A549 (cell line): ENCODE data around the gene TMEM183A. TPM values are rescaled to one million over a fixed set of nuclear protein-coding genes. Genes with fewer than 3 reads are reported as not detected.
"Not testable (repeated sequence)": the region's sequence is repeated elsewhere in the genome, so short reads cannot be mapped to it uniquely, and the experiment has no call there.

Source experiments
- ATAC-seq, 2 experiments: fragments of 200-7000 bp in 1 of 2; fragments of >200 bp in 1 of 2; cut with Nextera tagmentation in 1 of 2; cut with Tn5 transposase in 1 of 2; 3 replicates each; pipeline versions ENCODE4 v1.8.0 to v1.9.1; 2018 to 2020; ENCODE audit warnings: mild to moderate bottlenecking in 1 of 2, moderate library complexity in 1 of 2
- CTCF ChIA-PET: fragments of 300-600 bp; sonication (Branson Sonifier 250); formaldehyde crosslinking; extraction: SDS; loops from one replicate; lab custom pipeline; 2021; ENCODE audit warnings: antibody characterized with exemption, inconsistent platforms; lab: Yijun Ruan, JAX
- POLR2A ChIA-PET: fragments of 350-600 bp; formaldehyde crosslinking; extraction: SDS; loops from one replicate; lab custom pipeline; 2021; ENCODE audit warnings: antibody characterized with exemption, inconsistent platforms; lab: Yijun Ruan, JAX
- DNase-seq, 2 experiments: peaks; one replicate each; pipeline versions ENCODE4 v3.0.0 to v3.0.0-alpha.2; 2011 to 2016; ENCODE audit warnings: low read depth in 1 of 2, low spot score in 1 of 2
- FAIRE-seq: peaks from 2 replicates; lab custom pipeline; 2011; peaks lifted over from hg19 to GRCh38; lab: Jason Lieb, UNC
- H3K27ac ChIP-seq, 2 experiments: fragments of >200 bp; sonication (Bioruptor Twin); formaldehyde crosslinking; 3 replicates each; pipeline ENCODE4 v1.5.1; 2016 to 2017
- H3K4me1 ChIP-seq: fragments of >200 bp; sonication (Bioruptor Twin); formaldehyde crosslinking; 3 replicates; pipeline ENCODE4 v1.6.1; 2016
- H3K4me2 ChIP-seq: fragments of >200 bp; sonication (Bioruptor Twin); formaldehyde crosslinking; 3 replicates; pipeline ENCODE4 v1.6.1; 2016
- H3K4me3 ChIP-seq: fragments of >200 bp; sonication (Bioruptor Twin); formaldehyde crosslinking; 3 replicates; pipeline ENCODE4 v1.5.1; 2016
- H3K9me3 ChIP-seq: fragments of >200 bp; sonication (Bioruptor Twin); formaldehyde crosslinking; 3 replicates; pipeline ENCODE4 v1.6.1; 2016
- CBX8 ChIP-seq: fragments of 200-600 bp; sonication (generic); IDR thresholded peaks from 2 replicates; pipeline ENCODE4 v1.6.1; 2016
- CHD4 ChIP-seq: fragments of 200-600 bp; sonication (generic); IDR thresholded peaks from 2 replicates; pipeline ENCODE4 v1.6.1; 2016; ENCODE audit warnings: antibody characterized with exemption, mild to moderate bottlenecking, borderline replicate concordance
- ESRRA ChIP-seq: fragments of 150-350 bp; IDR thresholded peaks from 2 replicates; pipeline ENCODE4 v1.6.1; 2014; ENCODE audit warnings: mild to moderate bottlenecking, low read length, borderline replicate concordance
- FOXS1 ChIP-seq: fragments of 250-450 bp; sonication (Bioruptor Pico); IDR thresholded peaks from 2 replicates; pipeline ENCODE4 v1.5.0; 2020; ENCODE audit warnings: mild to moderate bottlenecking, moderate library complexity
- GATA3 ChIP-seq: IDR thresholded peaks from 2 replicates; pipeline ENCODE4 v1.6.1; 2012; ENCODE audit warnings: borderline replicate concordance
- HOXB5 ChIP-seq: fragments of 250-450 bp; sonication (Bioruptor Pico); IDR thresholded peaks from 2 replicates; pipeline ENCODE4 v1.5.0; 2020; ENCODE audit warnings: mild to moderate bottlenecking, moderate library complexity
- JUN ChIP-seq, 2 experiments: fragments of >200 bp; sonication (Bioruptor Twin); formaldehyde crosslinking; IDR thresholded peaks; 2 replicates in 1 of 2; 3 replicates in 1 of 2; pipeline ENCODE4 v1.6.1; 2016 to 2017
- JUNB ChIP-seq: fragments of >200 bp; sonication (Bioruptor Twin); formaldehyde crosslinking; IDR thresholded peaks from 2 replicates; pipeline ENCODE4 v1.6.1; 2016
- NPAS2 ChIP-seq: fragments of 250-450 bp; sonication (Bioruptor Pico); IDR thresholded peaks from 2 replicates; pipeline ENCODE4 v1.8.0; 2022; ENCODE audit warnings: mild to moderate bottlenecking, moderate library complexity, borderline replicate concordance
- POLR2AphosphoS2 ChIP-seq: conservative IDR thresholded peaks from 2 replicates; pipeline ENCODE4 v1.6.1; 2012; ENCODE audit warnings: low read length, improper control_type of control experiment, inconsistent platforms
- RAD21 ChIP-seq, 2 experiments: fragments of >200 bp in 1 of 2; sonication (Bioruptor Twin) in 1 of 2; formaldehyde crosslinking in 1 of 2; IDR thresholded peaks in 1 of 2; conservative IDR thresholded peaks in 1 of 2; 2 replicates in 1 of 2; 3 replicates in 1 of 2; pipeline ENCODE4 v1.6.1; 2012 to 2018; ENCODE audit warnings: inconsistent platforms in 1 of 2
- SREBF2 ChIP-seq: fragments of 450-650 bp; IDR thresholded peaks from 2 replicates; pipeline ENCODE4 v1.6.1; 2014; ENCODE audit warnings: mild to moderate bottlenecking, moderate library complexity
- TFCP2L1 ChIP-seq: fragments of 250-450 bp; sonication (Bioruptor Pico); IDR thresholded peaks from 2 replicates; pipeline ENCODE4 v1.5.0; 2021; ENCODE audit warnings: mild to moderate bottlenecking
- TP53 ChIP-seq: fragments of 250-450 bp; sonication (Bioruptor Pico); IDR thresholded peaks from 2 replicates; pipeline ENCODE4 v1.5.0; 2021; ENCODE audit warnings: mild to moderate bottlenecking, moderate library complexity
- ZNF302 ChIP-seq: fragments of 250-450 bp; sonication (Bioruptor Pico); IDR thresholded peaks from 2 replicates; pipeline ENCODE4 v1.9.0; 2021; ENCODE audit warnings: inconsistent platforms, mild to moderate bottlenecking, moderate library complexity
- ZSCAN20 ChIP-seq: fragments of 250-450 bp; sonication (Bioruptor Pico); IDR thresholded peaks from 2 replicates; pipeline ENCODE4 v1.8.0; 2022; ENCODE audit warnings: mild to moderate bottlenecking, moderate library complexity
- WGBS: methylation state at CpG from one replicate; pipeline ENCODE4 v1.1.6; 2017; ENCODE audit errors: missing lambda C conversion rate; 5-methylcytosine and 5-hydroxymethylcytosine counted together
- polyA plus RNA-seq, 4 experiments: library from polyadenylated mRNA; depleted of rRNA in 3 of 4; stranded (reverse); fragments of >200 nt; fragmentation: RNase III in 1 of 4; extraction: RNeasy Plus Mini Kit Qiagen cat#74134 plus additional on column Dnase treatment in 1 of 4; gene quantifications; 2 replicates in 3 of 4; 3 replicates in 1 of 4; pipeline ENCODE4 v1.2.3, GENCODE V29; 2011 to 2017
- TF ChIP-seq, protein P1 (sequence below): IDR thresholded peaks from 2 replicates; pipeline ENCODE4 v1.6.1; 2012
- TF ChIP-seq, protein P2 (sequence below): fragments of 450-650 bp; IDR thresholded peaks from 2 replicates; pipeline ENCODE4 v1.6.1; 2014; ENCODE audit warnings: antibody characterized with exemption
- TF ChIP-seq, protein P3 (sequence below): fragments of 200-600 bp; sonication (generic); IDR thresholded peaks from 2 replicates; pipeline ENCODE4 v1.6.1; 2016; ENCODE audit warnings: antibody characterized with exemption, mild to moderate bottlenecking, moderate library complexity

The TMEM183A gene
- polyA plus RNA-seq, 2 of the 4 experiments (the other 2 are of a cell fraction) = 48.4 to 114 TPM

DNA sequence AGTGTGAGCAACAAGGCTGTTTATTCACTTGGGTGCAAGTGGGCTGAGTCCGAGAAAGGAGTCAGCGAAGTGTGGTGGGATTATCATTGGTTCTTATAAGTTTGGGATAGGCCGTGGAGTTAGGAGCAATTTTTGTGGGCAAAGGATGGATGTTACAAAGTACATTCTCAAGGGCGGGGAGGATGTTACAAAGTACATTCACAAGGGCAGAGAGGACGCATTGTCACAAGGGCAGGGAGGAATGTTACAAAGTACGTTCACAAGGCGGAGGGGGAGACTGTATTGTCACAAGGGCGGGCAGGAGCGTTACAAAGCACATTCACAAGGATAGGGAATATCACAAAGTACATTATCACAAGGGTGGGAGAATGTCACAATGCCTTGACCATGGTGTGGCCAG is 5.2 kb upstream of the TMEM183A start:
- no peak for TF ChIP-seq RAD21 (conservative IDR thresholded peaks at IDR 0.05 in 1 of 2, IDR thresholded peaks at IDR 0.05 in 1 of 2)
- TF ChIP-seq, protein P1, sequence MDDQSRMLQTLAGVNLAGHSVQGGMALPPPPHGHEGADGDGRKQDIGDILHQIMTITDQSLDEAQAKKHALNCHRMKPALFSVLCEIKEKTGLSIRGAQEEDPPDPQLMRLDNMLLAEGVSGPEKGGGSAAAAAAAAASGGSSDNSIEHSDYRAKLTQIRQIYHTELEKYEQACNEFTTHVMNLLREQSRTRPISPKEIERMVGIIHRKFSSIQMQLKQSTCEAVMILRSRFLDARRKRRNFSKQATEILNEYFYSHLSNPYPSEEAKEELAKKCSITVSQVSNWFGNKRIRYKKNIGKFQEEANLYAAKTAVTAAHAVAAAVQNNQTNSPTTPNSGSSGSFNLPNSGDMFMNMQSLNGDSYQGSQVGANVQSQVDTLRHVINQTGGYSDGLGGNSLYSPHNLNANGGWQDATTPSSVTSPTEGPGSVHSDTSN = no peak
- H3K4me3 ChIP-seq = no peak overlapping the region
- DNase-seq (no peak), FAIRE-seq (no peak), ATAC-seq (no peak)
- H3K4me1 ChIP-seq = peaks cover 6% of the 10 kb centered on the region
- no peak overlapping the region for H3K27ac ChIP-seq
- WGBS = 91% methylated on average over 9 of the region's 9 CpGs
- ChIA-PET POLR2A (no interaction called here), CTCF (interaction anchor here (0.9 kb wide), 1 partner anchor 37 kb away, joined by 4 read pairs; no protein-coding TSS in a partner anchor)
- no peak overlapping the region for H3K4me2 ChIP-seq
- no peaks in the 10 kb centered on the region for H3K9me3 ChIP-seq

DNA sequence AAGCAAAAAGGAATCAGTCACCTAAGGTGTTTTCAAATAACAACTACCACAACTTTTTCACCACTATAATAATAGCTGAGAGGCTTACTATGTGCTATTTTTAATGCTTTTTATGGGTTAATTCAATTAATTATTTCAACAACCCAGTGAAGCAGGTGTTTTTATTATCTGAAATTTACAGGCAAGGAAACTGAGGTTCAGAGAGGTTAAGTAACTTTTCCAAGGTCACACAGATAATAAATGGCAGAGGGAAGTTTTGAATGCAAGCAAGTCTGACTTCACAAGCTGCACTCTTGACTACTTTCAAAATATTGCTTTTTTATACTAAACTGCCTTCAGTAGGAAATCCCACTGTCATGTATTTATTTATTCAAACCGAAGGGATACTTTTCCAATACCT is 4.2 kb upstream of the TMEM183A start:
- CTCF ChIA-PET = no interaction called here
- POLR2A ChIA-PET = no interaction called here
- no peak for FAIRE-seq

DNA sequence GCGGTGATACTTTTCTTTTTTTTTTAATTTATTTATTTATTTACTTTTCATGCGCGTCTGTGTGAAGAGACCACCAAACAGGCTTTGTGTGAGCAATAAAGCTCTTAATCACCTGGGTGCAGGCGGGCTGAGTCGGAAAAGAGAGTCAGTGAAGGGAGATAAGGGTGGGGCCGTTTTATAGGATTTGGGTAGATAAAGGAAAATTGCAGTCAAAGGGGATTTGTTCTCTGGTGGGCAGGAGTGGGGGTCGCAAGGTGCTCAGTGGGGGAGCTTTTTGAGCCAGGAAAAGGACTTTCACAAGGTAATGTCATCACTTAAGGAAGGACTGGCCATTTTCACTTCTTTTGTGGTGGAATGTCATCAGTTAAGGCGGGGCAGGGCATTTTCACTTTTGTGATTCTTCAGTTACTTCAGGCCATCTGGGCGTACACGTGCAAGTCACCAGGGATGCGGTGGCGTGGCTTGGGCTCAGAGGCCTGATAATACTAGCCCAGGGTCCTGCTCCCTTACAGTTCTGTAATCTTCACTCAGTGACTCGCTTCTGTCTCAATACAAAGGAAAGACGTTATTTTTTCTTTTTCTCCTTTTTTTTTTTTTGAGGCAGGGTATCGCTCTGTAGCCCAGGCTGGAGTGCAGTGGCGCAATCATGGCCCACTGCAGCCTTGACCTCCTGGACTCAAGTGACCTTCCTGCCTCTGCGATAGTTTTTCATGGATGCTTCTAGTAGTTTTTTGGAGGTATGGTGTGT is 1.6 kb upstream of the TMEM183A start:
- not testable (repeated sequence) for ATAC-seq, FAIRE-seq, H3K9me3 ChIP-seq
- POLR2A ChIA-PET = interaction anchor here (1.1 to 2.0 kb wide), 2 partner anchors 16 to 30 kb away, joined by 3 to 13 read pairs; no protein-coding TSS in a partner anchor
- 95% methylated on average over 17 of the region's 17 CpGs for WGBS
- peaks cover 13% of the 10 kb centered on the region for H3K4me1 ChIP-seq
- CTCF ChIA-PET = interaction anchor here (0.6 to 3.7 kb wide), 6 partner anchors 8 to 435 kb away, joined by 3 to 20 read pairs (median 4); no protein-coding TSS in a partner anchor
- H3K27ac ChIP-seq = peak overlapping the region; percentile 96 to 100; a peak in 4 of 6 replicates
- H3K4me3 ChIP-seq = peak overlapping the region; percentile 95; the same call in 1 of the 3 replicates
- DNase-seq = peak in 1 of 2 experiments; percentile 16
- peak overlapping the region; percentile 88 for H3K4me2 ChIP-seq

More for the DNA sequence above, 4.2 kb upstream of the TMEM183A start:
- 51% methylated on average over 1 of the region's 1 CpG for WGBS
- Histone ChIP-seq H3K9me3 (no peaks in the 10 kb centered on the region), H3K4me3 (no peak overlapping the region), H3K4me1 (peaks cover 6% of the 10 kb centered on the region), H3K4me2 (no peak overlapping the region), H3K27ac (no peak overlapping the region; a peak in 1 of 6 replicates)
- TF ChIP-seq ZSCAN20 (no peak), GATA3 (no peak)
- no peak for DNase-seq
- ATAC-seq = no peak

DNA sequence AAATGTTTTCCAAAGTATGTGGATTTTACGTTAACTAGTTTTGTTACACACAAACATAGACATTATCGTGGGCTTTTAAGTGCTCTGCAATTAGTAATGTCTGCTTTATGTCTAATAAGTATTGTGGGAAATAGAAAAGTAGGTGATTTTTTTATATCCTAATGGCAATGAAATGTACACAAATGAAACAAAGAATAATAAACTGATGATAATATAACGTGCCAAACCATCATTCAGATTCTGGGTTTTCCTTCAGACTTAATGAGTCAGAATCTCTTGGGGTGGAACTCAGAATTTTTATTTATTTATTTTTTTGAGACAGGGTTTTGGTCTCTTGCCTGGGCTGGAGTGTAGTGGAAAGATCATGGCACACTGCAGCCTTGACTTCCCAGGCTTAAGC is 2.0 kb downstream of the TMEM183A start:
- ChIA-PET CTCF (interaction anchor here (0.8 to 1.5 kb wide), 2 partner anchors 13 to 30 kb away, joined by 3 to 7 read pairs; no protein-coding TSS in a partner anchor), POLR2A (no interaction called here)
- WGBS = 92% methylated on average over 3 of the region's 3 CpGs
- Histone ChIP-seq H3K27ac (no peak overlapping the region), H3K4me1 (peaks cover 13% of the 10 kb centered on the region), H3K4me2 (peak overlapping the region; percentile 77; the same call in 2 of the 3 replicates), H3K4me3 (no peak overlapping the region), H3K9me3 (no peaks in the 10 kb centered on the region)
- no peak for TF ChIP-seq TFCP2L1 (CRISPR knock-in tag)
- TF ChIP-seq ZNF302 = no peak
- TF ChIP-seq POLR2AphosphoS2 = no peak
- TF ChIP-seq CHD4 = no peak
- no peak for TF ChIP-seq CBX8
- no peak for TF ChIP-seq JUN (IDR thresholded peaks at IDR 0.05)
- TF ChIP-seq, protein P2, sequence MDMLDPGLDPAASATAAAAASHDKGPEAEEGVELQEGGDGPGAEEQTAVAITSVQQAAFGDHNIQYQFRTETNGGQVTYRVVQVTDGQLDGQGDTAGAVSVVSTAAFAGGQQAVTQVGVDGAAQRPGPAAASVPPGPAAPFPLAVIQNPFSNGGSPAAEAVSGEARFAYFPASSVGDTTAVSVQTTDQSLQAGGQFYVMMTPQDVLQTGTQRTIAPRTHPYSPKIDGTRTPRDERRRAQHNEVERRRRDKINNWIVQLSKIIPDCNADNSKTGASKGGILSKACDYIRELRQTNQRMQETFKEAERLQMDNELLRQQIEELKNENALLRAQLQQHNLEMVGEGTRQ = no peak
- TF ChIP-seq HOXB5 = no peak
- TF ChIP-seq FOXS1 (CRISPR knock-in tag) = no peak
- no peak for TF ChIP-seq JUNB
- TF ChIP-seq TP53 = no peak
- no peak for TF ChIP-seq NPAS2 (CRISPR knock-in tag)
- TF ChIP-seq, protein P3, sequence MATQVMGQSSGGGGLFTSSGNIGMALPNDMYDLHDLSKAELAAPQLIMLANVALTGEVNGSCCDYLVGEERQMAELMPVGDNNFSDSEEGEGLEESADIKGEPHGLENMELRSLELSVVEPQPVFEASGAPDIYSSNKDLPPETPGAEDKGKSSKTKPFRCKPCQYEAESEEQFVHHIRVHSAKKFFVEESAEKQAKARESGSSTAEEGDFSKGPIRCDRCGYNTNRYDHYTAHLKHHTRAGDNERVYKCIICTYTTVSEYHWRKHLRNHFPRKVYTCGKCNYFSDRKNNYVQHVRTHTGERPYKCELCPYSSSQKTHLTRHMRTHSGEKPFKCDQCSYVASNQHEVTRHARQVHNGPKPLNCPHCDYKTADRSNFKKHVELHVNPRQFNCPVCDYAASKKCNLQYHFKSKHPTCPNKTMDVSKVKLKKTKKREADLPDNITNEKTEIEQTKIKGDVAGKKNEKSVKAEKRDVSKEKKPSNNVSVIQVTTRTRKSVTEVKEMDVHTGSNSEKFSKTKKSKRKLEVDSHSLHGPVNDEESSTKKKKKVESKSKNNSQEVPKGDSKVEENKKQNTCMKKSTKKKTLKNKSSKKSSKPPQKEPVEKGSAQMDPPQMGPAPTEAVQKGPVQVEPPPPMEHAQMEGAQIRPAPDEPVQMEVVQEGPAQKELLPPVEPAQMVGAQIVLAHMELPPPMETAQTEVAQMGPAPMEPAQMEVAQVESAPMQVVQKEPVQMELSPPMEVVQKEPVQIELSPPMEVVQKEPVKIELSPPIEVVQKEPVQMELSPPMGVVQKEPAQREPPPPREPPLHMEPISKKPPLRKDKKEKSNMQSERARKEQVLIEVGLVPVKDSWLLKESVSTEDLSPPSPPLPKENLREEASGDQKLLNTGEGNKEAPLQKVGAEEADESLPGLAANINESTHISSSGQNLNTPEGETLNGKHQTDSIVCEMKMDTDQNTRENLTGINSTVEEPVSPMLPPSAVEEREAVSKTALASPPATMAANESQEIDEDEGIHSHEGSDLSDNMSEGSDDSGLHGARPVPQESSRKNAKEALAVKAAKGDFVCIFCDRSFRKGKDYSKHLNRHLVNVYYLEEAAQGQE = no peak
- no peak for TF ChIP-seq ESRRA
- no peak for TF ChIP-seq SREBF2
- FAIRE-seq (no peak), ATAC-seq (no peak), DNase-seq (no peak)
